CD4-positive, alpha-beta T cell (primary cell): ENCODE results near the gene UBALD1. TPM values are rescaled to one million over a fixed set of nuclear protein-coding genes. Genes with fewer than 3 reads are reported as not detected.

ENCODE experiments used
- ATAC-seq: fragments of 200-7000 bp; cut with Tn5 transposase; one replicate; pipeline ENCODE4 v1.10.0; 2022; ENCODE audit warnings: mild to moderate bottlenecking; ENCODE audit not compliant: poor library complexity
- CTCF ChIA-PET: fragments of 350-600 bp; sonication (Branson Sonifier 250); formaldehyde crosslinking; loops from one replicate; lab custom pipeline; 2021; ENCODE audit warnings: antibody characterized with exemption, inconsistent platforms; lab: Charles Lee
- POLR2A ChIA-PET: fragments of 350-600 bp; sonication (Branson Sonifier 250); formaldehyde crosslinking; loops from one replicate; lab custom pipeline; 2021; ENCODE audit warnings: antibody characterized with exemption, inconsistent platforms; lab: Charles Lee
- DNase-seq, 14 experiments: peaks; one replicate each; pipeline ENCODE4 v3.0.0-alpha.2; 2013 to 2020; ENCODE audit warnings: mixed read lengths in 2 of 14
- H3K27ac ChIP-seq, 2 donors: one replicate each; pipeline versions ENCODE4 v1.5.1 to v1.7.0; 2013; ENCODE audit warnings: low read length in 2 of 2, low read depth in 1 of 2, mild to moderate bottlenecking in 1 of 2
- H3K27me3 ChIP-seq, 2 experiments: 1 replicate in 1 of 2; 2 replicates in 1 of 2; pipeline versions ENCODE4 v1.6.1 to v1.7.0; 2013; ENCODE audit warnings: low read length in 2 of 2, control low read depth in 1 of 2, mild to moderate bottlenecking in 1 of 2, moderate library complexity in 1 of 2; ENCODE audit not compliant: insufficient read depth in 2 of 2, control insufficient read depth in 1 of 2
- H3K36me3 ChIP-seq: one replicate; pipeline ENCODE4 v1.6.1; 2013; ENCODE audit warnings: low read length, control low read depth; ENCODE audit not compliant: insufficient read depth
- H3K4me1 ChIP-seq: one replicate; pipeline ENCODE4 v1.6.1; 2013; ENCODE audit warnings: low read length, control low read depth; ENCODE audit not compliant: insufficient read depth
- H3K4me3 ChIP-seq: one replicate; pipeline ENCODE4 v1.5.1; 2013; ENCODE audit warnings: mild to moderate bottlenecking, low read length, moderate library complexity
- H3K9me3 ChIP-seq, 2 experiments: 1 replicate in 1 of 2; 2 replicates in 1 of 2; pipeline versions ENCODE4 v1.6.1 to v1.7.0; 2013; ENCODE audit warnings: low read length in 2 of 2, mild to moderate bottlenecking in 2 of 2, control low read depth in 1 of 2, moderate library complexity in 1 of 2; ENCODE audit not compliant: control insufficient read depth in 1 of 2, insufficient read depth in 1 of 2
- H3K27ac Mint-ChIP-seq: one replicate; pipeline ENCODE4 v1.8.0; 2020; ENCODE audit warnings: mixed read lengths
- H3K27me3 Mint-ChIP-seq: one replicate; pipeline ENCODE4 v1.8.0; 2021; ENCODE audit warnings: mixed read lengths
- H3K36me3 Mint-ChIP-seq: one replicate; pipeline ENCODE4 v1.8.0; 2021; ENCODE audit warnings: low read depth, mixed read lengths
- H3K4me1 Mint-ChIP-seq: one replicate; pipeline ENCODE4 v1.8.0; 2021; ENCODE audit warnings: low read depth, mixed read lengths
- H3K4me3 Mint-ChIP-seq: one replicate; pipeline ENCODE4 v1.8.0; 2020; ENCODE audit warnings: mild to moderate bottlenecking, mixed read lengths
- H3K9me3 Mint-ChIP-seq: one replicate; pipeline ENCODE4 v1.8.0; 2020; ENCODE audit warnings: mixed read lengths
- CTCF ChIP-seq: fragments of 200-600 bp; IDR thresholded peaks from one replicate; pipeline ENCODE4 v1.8.0; 2022; ENCODE audit warnings: antibody characterized with exemption, mild to moderate bottlenecking
- intact Hi-C, 2 experiments: fragments of 100-400 bp; cut with DNase I in 1 of 2; cut with micrococcal nuclease in 1 of 2; formaldehyde crosslinking; loops; one replicate each; pipeline versions ENCODE4 v1.15.1 to v1.9.0; 2023 to 2025; cut with DNase I, micrococcal nuclease
- total RNA-seq, 174 experiments: library from RNA in 2 of 174; stranded (reverse) in 2 of 174; gene quantifications; one replicate each; pipeline ENCODE4 v1.2.3 and lab custom pipeline; 2021 to 2026

The UBALD1 gene
- total RNA-seq, 2 experiments from 2014 or later: 17.5 to 19.3 TPM

GRCh38 chr16:4601036-4601863 lies 13.4 kb downstream of the UBALD1 start:
- Histone ChIP-seq H3K36me3 (no peaks in the 10 kb centered on the region), H3K27me3 (no peaks in the 10 kb centered on the region), H3K4me3 (no peak overlapping the region), H3K27ac (no peak overlapping the region), H3K9me3 (no peaks in the 10 kb centered on the region), H3K4me1 (no peaks in the 10 kb centered on the region)
- Mint-ChIP-seq H3K9me3 (no peaks in the 10 kb centered on the region), H3K27ac (no peak overlapping the region), H3K4me1 (no peaks in the 10 kb centered on the region), H3K36me3 (no peaks in the 10 kb centered on the region), H3K4me3 (no peak overlapping the region), H3K27me3 (no peaks in the 10 kb centered on the region)
- ATAC-seq (no peak), DNase-seq (no peak)
- POLR2A ChIA-PET: no interaction called here
- CTCF ChIA-PET: no interaction called here
- intact Hi-C loops: no loop called here
- TF ChIP-seq CTCF: no peak

GRCh38 chr16:4599545-4599944 lies 15.1 kb downstream of the UBALD1 start:
- Histone ChIP-seq H3K27me3 (no peaks in the 10 kb centered on the region), H3K27ac (no peak overlapping the region), H3K4me3 (no peak overlapping the region), H3K9me3 (no peaks in the 10 kb centered on the region), H3K36me3 (no peaks in the 10 kb centered on the region), H3K4me1 (no peaks in the 10 kb centered on the region)
- ChIA-PET CTCF (no interaction called here), POLR2A (no interaction called here)
- Mint-ChIP-seq H3K9me3 (no peaks in the 10 kb centered on the region), H3K4me1 (no peaks in the 10 kb centered on the region), H3K36me3 (no peaks in the 10 kb centered on the region), H3K27ac (no peak overlapping the region), H3K4me3 (no peak overlapping the region), H3K27me3 (no peaks in the 10 kb centered on the region)
- DNase-seq (no peak), ATAC-seq (no peak)
- intact Hi-C loops: no loop called here
- no peak for TF ChIP-seq CTCF

- Histone ChIP-seq H3K27me3 (no peaks in the 10 kb centered on the region), H3K36me3 (no peaks in the 10 kb centered on the region), H3K4me1 (no peaks in the 10 kb centered on the region), H3K4me3 (no peak overlapping the region), H3K27ac (no peak overlapping the region), H3K9me3 (no peaks in the 10 kb centered on the region)
- H3K36me3 Mint-ChIP-seq: no peaks in the 10 kb centered on the region
- TF ChIP-seq CTCF: no peak
- intact Hi-C loops: no loop called here
- POLR2A ChIA-PET: no interaction called here
- ATAC-seq (no peak), DNase-seq (no peak)
- no peaks in the 10 kb centered on the region for H3K27me3 Mint-ChIP-seq
- no peak overlapping the region for H3K4me3 Mint-ChIP-seq
- H3K27ac Mint-ChIP-seq: no peak overlapping the region
- no peaks in the 10 kb centered on the region for H3K4me1 Mint-ChIP-seq
- no peaks in the 10 kb centered on the region for H3K9me3 Mint-ChIP-seq
- CTCF ChIA-PET: no interaction called here
Measured at GRCh38 chr16:4599037-4599436, 15.7 kb downstream of the UBALD1 start.
